Fibroblast of mammary gland (primary cell): ENCODE measurements around the gene DDAH1.
"Not testable (repeated sequence)": the region's sequence is repeated elsewhere in the genome, so short reads cannot be mapped to it uniquely, and the experiment has no call there.

Experiments
- DNase-seq: peaks from one replicate; pipeline ENCODE4 v3.0.0-alpha.2; 2010; ENCODE audit warnings: low read depth
- H3K4me3 ChIP-seq: 2 replicates; pipeline ENCODE4 v1.5.1; 2011; ENCODE audit warnings: low read depth, mild to moderate bottlenecking, low read length, moderate library complexity; ENCODE audit not compliant: control insufficient read depth
- TF ChIP-seq, protein P1 (sequence below): conservative IDR thresholded peaks from 2 replicates; pipeline ENCODE4 v1.5.1; 2011; ENCODE audit warnings: low read depth, low read length, inconsistent platforms; ENCODE audit not compliant: control insufficient read depth, insufficient read depth

DDAH1 gene

DNA sequence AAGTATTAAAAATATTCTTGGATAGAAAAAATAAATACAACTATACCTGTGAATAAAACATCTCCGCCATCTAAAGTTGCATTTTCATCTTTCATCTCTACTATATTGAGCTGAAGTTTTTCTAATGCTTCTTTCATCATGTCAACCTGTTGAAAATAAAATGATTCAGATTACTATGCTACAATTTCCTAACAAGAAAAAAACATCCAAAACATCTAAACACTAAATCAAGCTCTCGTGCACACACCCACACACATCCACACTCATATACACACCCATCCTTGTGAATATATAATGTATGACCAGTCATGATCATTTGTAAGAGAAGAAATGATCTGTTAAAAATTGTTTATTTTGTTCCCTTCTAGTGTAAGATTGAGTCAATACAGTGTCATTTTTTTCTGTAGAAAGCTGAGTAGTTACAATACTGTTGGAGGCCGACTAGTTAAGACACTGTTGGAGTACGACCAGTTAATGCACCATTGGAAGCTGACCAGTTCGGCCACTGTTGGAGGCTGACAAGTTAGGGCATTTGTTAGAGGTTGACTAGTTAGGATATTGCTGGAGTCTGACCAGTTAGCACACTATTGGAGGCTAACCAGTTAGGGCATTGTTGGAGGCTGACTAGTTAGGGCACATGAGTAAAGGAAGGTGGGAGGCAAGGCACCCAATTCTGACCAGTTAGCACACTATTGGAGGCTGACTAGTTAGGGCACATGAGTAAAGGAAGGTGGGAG is 106.1 kb downstream of the DDAH1 start:
- TF ChIP-seq, protein P1, sequence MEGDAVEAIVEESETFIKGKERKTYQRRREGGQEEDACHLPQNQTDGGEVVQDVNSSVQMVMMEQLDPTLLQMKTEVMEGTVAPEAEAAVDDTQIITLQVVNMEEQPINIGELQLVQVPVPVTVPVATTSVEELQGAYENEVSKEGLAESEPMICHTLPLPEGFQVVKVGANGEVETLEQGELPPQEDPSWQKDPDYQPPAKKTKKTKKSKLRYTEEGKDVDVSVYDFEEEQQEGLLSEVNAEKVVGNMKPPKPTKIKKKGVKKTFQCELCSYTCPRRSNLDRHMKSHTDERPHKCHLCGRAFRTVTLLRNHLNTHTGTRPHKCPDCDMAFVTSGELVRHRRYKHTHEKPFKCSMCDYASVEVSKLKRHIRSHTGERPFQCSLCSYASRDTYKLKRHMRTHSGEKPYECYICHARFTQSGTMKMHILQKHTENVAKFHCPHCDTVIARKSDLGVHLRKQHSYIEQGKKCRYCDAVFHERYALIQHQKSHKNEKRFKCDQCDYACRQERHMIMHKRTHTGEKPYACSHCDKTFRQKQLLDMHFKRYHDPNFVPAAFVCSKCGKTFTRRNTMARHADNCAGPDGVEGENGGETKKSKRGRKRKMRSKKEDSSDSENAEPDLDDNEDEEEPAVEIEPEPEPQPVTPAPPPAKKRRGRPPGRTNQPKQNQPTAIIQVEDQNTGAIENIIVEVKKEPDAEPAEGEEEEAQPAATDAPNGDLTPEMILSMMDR: no peak
- peak; percentile 48 for DNase-seq

DNA sequence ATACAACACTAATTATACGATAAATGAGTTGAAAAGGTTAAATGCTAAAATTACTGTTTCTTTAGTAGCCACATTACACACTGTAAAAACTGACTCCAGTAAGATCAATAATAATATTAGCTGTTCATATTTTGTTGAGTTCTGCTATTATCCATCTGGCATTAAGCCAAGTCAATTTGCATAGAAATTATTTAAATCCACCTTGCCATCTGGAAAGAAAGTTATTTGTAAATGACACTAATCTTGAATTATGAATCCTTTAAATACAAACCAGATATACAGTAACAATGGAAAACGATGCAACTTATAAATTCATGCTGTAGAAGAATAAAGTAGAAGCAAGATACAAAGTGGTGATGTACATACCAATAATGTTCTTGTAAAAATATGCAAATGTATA is 107.1 kb downstream of the DDAH1 start:
- no peak for DNase-seq

More for the DNA sequence above, 106.1 kb downstream of the DDAH1 start:
- no peak overlapping the region for H3K4me3 ChIP-seq

GRCh38 chr1:85356130-85356529 is 108.8 kb downstream of the DDAH1 start:
- TF ChIP-seq, protein P1: no peak
- no peak for DNase-seq
- no peak overlapping the region for H3K4me3 ChIP-seq

More for the DNA sequence above, 107.1 kb downstream of the DDAH1 start:
- TF ChIP-seq, protein P1: no peak
- H3K4me3 ChIP-seq: no peak overlapping the region

DNA sequence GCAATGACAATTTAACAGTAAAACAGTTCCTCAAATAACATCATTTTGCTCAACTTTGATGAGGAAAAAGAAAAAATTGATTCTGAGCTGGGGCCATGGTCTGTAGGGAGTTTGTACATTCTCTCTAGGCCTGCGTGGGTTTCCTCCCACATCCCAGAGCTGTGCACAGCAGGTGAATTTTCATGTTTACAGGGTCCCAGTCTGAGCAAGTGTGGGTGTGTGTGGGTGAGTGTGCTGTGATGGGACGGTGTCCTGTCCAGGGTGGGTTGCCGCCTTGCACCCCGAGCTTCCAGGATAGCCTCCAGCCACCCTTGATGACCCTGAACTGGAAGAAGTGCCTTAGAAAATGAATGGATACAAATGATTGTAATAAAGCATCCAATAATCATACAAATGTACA is 112.9 kb downstream of the DDAH1 start:
- no peak overlapping the region for H3K4me3 ChIP-seq
- TF ChIP-seq, protein P1: no peak
- no peak for DNase-seq

GRCh38 chr1:85351202-85351828 is 113.6 kb downstream of the DDAH1 start:
- TF ChIP-seq, protein P1: no peak
- DNase-seq: no peak
- H3K4me3 ChIP-seq: no peak overlapping the region

DNA sequence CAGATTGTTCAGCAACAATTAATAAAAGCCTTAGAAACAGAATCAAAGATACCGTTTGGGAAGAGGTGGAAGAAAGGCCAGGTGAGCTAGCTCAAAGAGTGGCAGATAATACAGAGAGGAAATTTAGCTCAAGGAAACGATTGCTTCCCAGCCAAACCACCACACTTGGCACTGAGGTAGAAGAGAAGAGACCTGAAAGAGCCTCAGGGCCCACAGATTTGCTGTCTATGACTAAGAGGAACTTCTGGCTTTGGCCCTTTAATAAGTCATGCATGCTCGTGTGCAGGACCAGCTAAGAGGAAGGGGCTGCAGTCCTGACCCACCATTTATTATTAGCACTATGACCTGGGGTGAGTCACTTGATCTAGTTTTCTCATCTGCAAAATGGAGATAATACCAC is 115.7 kb downstream of the DDAH1 start:
- no peak for DNase-seq
- TF ChIP-seq, protein P1: no peak
- H3K4me3 ChIP-seq: no peak overlapping the region

DNA sequence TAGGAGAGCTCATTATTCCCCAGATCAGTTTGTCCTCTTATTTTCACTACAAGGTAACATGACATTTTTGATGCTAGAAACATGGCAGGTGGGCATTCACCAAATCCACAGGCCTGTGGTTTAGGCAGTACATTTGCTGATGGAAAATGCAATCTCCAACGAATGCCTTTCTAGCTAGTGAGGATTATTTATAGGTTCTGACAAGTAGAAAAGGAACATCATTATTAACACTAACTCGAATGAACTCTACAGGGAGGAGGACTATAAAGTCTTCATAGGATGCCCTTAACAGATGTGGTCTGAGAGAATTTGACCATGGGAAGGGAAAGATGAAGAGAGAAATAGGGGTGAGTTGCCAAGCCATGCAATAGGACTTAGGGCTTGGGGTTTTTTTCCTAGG is 117.1 kb downstream of the DDAH1 start:
- no peak overlapping the region for H3K4me3 ChIP-seq
- TF ChIP-seq, protein P1: no peak
- DNase-seq: no peak

GRCh38 chr1:85347275-85347674 is 117.7 kb downstream of the DDAH1 start:
- not testable (repeated sequence) for DNase-seq, H3K4me3 ChIP-seq
